Cardiac septum (tissue), 1 donor: Measurements from ENCODE around the gene KIRREL3. TPM values are rescaled to one million over a fixed set of nuclear protein-coding genes. Genes with fewer than 3 reads are reported as not detected.
"Not testable (repeated sequence)": the region's sequence is repeated elsewhere in the genome, so short reads cannot be mapped to it uniquely, and the experiment has no call there.

Experiments
- DNase-seq: peaks from one replicate; pipeline ENCODE4 v3.0.0-alpha.2; 2020; ENCODE audit warnings: low spot score
- intact Hi-C: fragments of 100-400 bp; cut with DNase I; formaldehyde crosslinking; loops from one replicate; pipeline ENCODE4 v1.14.0; 2022
- total RNA-seq: library from RNA; stranded (reverse); fragmentation: NEBNext Ultra II Directional; extraction: Animal tissue kit (Norgen Biotek cat#: 25700); gene quantifications from one replicate; pipeline ENCODE4 v1.2.1, GENCODE V29; 2021
- donor health status: DM: no; HTN: no; CAD: no.

The KIRREL3 gene
- total RNA-seq, 1 donor from 2014 or later: 0.30 TPM

GRCh38 chr11:126405906-126406305, 594.7 kb downstream of the KIRREL3 start:
- DNase-seq: no peak
- intact Hi-C loops: no loop called here

DNA sequence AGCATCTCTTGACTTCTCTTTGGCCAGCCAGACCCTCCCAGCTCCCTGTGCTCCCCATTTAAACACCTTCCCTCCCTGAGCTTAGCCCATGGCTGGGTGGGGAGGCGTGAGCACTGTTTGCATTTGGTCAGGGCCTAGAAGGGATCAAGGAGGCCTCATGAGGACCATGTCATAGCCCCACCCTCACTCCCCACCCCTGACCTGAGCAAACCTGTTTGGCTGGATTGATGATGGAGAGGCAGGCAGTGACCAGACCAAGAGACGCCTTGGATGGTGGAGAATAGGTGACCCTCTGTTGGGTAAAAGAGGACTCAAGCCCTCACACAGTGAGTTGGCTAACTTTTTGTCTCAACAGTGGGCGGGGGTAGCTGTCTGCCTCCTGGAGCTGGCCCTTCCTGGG, 595.2 kb downstream of the KIRREL3 start:
- intact Hi-C loops: no loop called here

GRCh38 chr11:126404367-126404766, 596.2 kb downstream of the KIRREL3 start:
- DNase-seq: no peak
- intact Hi-C loops: no loop called here

More for the DNA sequence above, 595.2 kb downstream of the KIRREL3 start:
- no peak for DNase-seq

DNA sequence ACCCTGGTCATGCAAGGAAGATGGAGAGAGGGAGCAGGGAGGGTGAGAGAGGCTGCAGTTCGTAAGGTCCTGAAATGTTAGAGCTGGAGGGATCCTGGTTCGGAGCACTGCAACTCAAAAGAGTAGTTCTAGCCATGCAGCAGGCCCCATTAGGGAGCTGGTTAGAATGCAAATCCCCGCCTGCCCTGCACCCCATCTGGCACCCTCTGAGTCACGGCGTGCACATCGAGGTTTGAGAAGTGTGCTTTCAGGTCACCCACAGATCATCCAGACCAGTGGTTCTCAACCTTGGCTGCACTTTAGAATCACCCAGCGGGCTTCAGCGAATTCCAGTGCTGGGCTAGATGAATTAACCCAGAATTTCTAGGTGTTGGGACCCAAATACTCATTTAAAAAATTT, 596.9 kb downstream of the KIRREL3 start:
- intact Hi-C loops: no loop called here

GRCh38 chr11:126403022-126403581, 597.5 kb downstream of the KIRREL3 start:
- intact Hi-C loops: no loop called here
- no peak for DNase-seq

More for the DNA sequence above, 596.9 kb downstream of the KIRREL3 start:
- DNase-seq: no peak

- intact Hi-C loops: no loop called here
- peak; percentile 33 for DNase-seq
Measured at GRCh38 chr11:126400479-126400878, 600.1 kb downstream of the KIRREL3 start.

- no peak for DNase-seq
- intact Hi-C loops: no loop called here
Measured at GRCh38 chr11:126400019-126400418, 600.6 kb downstream of the KIRREL3 start.

GRCh38 chr11:126398721-126399120, 601.8 kb downstream of the KIRREL3 start:
- peak; percentile 43 for DNase-seq
- intact Hi-C loops: no loop called here

DNA sequence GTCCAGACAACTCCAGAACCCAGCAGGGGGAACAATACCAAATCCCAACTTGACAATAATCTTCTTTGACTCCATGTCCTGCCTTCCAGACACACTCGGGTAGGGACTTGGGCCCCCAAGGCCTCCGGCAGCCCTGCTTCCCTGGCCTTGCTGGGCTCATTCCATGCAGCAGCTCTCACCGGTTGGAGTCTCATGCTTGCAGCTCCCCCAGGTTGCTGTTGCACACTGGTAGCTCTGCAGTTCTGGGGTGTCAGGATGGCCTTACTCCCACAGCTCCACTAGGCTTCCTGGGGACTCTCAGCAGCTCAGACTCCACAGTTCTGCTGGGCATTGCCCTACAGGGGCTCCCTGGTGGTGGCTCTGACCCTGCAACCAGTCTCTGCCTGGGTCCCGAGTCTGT, 602.3 kb downstream of the KIRREL3 start:
- peak; percentile 59 for DNase-seq
- intact Hi-C loops: no loop called here

DNA sequence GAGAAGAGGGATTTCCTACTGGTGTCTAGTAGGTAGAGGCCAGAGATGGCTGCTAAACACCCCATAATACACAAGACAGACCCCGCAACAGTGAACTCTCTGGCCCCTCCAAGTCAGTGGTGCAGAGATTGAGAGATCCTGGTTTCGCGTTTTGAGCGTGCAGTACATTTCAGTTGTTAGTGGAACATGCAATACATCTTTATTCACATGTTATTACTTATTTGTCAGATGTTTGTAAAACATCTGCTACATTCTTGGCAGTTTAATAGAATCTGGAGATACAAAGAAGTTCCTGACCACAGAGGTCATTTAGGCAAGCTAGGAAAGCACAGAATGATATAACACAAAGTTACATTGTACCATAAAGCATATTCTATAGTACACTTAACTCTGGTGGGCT, 603.6 kb downstream of the KIRREL3 start:
- intact Hi-C loops: no loop called here
- peak; percentile 39 for DNase-seq

- intact Hi-C loops, DNase-seq: not testable (repeated sequence)
Measured at GRCh38 chr11:126396266-126396665, 604.3 kb downstream of the KIRREL3 start.

DNA sequence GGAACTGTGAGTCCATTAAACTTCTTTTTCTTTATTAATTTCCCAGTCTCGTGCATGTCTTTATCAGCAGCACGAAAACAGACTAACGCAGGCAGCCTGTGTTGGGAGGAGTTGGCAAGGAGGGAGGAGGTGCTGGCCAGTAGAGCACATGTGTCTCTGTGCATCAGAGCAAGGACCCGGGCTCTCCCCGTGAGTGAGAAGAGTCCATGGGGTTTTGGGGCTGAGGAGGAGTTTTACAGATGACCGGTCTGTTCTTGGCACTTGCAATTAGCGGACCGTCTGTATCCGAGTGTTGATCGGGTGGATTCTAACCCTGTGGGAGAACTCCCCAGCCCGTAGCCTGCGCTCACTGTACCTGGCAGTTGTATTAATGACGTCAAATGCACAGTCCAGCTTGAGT, 604.8 kb downstream of the KIRREL3 start:
- not testable (repeated sequence) for DNase-seq
- intact Hi-C loops: loop anchor here (2.0 kb wide), 1 partner anchor 41 kb away; no protein-coding TSS in a partner anchor

GRCh38 chr11:126394634-126395072, 605.9 kb downstream of the KIRREL3 start:
- intact Hi-C loops: loop anchor here (2.0 to 5.0 kb wide), 3 partner anchors 37 to 82 kb away; partner anchors contain the start of gene ST3GAL4
- peak; percentile 79 for DNase-seq

DNA sequence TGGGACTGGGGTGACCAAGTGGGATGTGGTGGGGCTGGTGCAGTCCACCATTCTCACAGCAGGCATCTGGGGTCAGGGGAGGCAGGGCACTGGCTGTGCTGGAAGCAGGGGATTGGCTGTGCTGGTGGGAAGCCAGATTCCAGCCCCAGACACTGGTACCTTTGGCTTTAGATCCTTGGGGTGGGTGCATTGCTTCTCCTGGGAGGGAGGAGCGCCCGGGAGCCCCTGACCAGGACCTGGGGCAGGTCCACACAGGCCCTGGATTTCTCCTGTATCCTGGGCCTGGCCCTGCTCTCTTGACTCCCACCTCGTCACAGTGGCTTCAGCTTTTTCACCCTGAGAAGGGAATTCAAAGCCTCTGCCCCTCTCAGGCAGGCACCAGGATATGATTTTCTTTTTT, 606.5 kb downstream of the KIRREL3 start:
- peak; percentile 43 for DNase-seq
- intact Hi-C loops: loop anchor here (2.0 to 5.0 kb wide), 3 partner anchors 37 to 82 kb away; partner anchors contain the start of gene ST3GAL4

DNA sequence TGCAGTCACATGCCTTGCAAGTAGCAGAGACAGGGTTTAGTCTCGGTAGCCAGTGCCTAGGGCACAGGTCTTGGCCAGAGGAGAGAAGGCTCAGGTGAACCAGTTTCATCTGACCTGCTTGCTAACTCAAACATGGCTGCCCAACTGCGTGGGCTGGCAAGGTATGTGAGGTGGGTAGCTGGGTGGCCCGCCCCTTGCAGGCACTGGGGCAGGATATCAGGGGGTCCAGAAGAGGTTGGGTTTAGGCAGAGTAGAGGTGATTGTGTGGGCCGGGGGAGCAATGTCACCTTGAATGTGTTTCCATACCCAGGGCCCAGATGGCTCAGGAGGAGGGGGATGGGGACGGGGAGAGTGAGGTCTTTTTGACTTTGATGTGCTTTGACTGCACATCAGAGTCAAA, 607.4 kb downstream of the KIRREL3 start:
- DNase-seq: peak; percentile 57
- intact Hi-C loops: loop anchor here (5.0 kb wide), 2 partner anchors 36 to 81 kb away; partner anchors contain the start of gene ST3GAL4

GRCh38 chr11:126392633-126393013, 607.9 kb downstream of the KIRREL3 start:
- peak; percentile 61 for DNase-seq
- intact Hi-C loops: loop anchor here (5.0 kb wide), 2 partner anchors 35 to 80 kb away; partner anchors contain the start of gene ST3GAL4

DNA sequence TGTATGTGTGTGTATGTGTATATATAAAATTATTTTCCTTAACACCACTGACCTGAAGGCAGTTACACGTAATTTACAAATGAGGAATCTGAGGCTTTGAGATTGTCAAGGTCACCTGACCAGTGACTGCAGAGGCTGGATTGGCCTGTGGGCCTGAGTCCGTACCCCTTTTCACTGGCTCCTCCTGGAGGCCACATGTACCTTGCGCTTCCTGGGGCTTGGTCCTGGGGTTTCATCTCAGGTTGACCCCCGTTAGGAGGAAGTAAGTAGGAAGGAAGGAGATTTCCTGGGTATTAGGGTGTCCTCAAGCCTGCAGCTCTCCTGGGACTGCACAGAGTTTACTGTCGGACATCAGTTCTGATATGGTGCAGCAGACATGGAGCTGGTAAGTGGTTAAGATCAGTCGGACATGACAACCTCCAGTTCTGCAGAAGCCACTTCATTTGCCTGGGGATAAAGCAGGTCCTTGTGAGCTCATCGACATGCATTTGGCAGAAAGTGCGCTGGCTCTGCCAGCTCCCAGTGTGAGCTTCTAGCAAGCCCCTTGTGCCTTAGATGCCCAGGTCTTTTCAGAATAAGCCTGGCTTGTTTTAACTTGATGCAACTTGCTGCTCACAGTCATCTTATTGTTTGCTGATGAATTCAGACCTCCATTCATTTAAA, 608.5 kb downstream of the KIRREL3 start:
- intact Hi-C loops: loop anchor here (5.0 kb wide), 2 partner anchors 35 to 80 kb away; partner anchors contain the start of gene ST3GAL4
- peak; percentile 74 for DNase-seq

- no peak for DNase-seq
- intact Hi-C loops: loop anchor here (5.0 kb wide), 2 partner anchors 34 to 79 kb away; partner anchors contain the start of gene ST3GAL4
Measured at GRCh38 chr11:126391286-126391954, 609.1 kb downstream of the KIRREL3 start.

DNA sequence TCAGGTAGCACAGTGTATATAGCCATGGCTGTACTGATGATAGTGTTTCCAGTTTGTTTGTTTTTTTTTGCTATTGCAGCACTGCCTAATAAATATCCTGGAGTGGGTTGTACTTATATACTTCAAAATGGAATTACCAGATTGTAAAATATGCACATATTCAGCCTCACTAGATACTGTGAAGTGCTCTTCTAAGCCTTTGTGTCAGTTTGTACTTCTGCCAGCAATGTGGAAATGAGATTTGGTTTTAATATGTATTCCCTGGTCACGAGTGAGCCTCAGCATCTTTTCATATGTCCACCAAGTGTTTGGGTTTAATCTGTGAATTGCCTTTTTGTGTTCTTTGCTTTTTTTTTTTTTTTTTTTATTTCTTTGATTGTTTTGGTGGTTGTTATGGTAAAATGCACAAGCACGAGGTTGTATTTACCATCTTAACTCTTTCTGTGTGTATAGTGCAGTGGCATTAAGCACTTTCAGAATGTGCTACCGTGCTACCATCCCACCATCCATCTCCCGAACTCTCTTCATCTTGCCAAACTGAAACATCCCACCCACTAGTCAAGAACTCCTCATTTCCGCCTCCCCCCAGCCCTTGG, 610.2 kb downstream of the KIRREL3 start:
- DNase-seq: no peak

DNA sequence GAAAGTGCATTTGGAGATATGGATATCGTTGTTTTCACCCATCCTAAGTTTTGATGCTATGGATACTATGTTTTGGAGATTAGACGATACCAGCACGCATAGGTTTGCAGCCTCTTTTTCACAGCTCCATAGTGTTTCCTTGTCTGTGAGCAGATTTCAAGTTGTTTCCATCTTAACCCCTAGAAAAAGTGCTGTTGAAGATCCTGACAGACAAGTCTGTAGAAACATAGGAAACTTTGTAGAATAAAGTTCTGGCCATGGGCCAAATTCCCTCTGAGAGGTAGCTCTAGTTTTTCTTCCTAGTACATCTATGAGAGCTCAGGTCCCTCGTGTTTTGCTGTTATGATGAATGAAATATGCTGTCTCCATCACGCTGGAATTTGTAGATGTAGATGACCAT, 612.7 kb downstream of the KIRREL3 start:
- intact Hi-C loops: no loop called here
- DNase-seq: no peak

More for the DNA sequence above, 610.2 kb downstream of the KIRREL3 start:
- intact Hi-C loops: loop anchor here (5.0 kb wide), 2 partner anchors 33 to 78 kb away; partner anchors contain the start of gene ST3GAL4
